Measurements from ENCODE around the gene LILRB3. TPM values are rescaled to one million over a fixed set of nuclear protein-coding genes. Genes with fewer than 3 reads are reported as not detected.
A peak's percentile ranks its signal among the peaks of the same experiment; 100 is the strongest.

The LILRB3 gene
- polyA plus RNA-seq, 1 experiment = not detected

GRCh38 chr19:54191011-54191810 lies 31.6 kb downstream of the LILRB3 start, which contains the start of gene TSEN34:
TSS of gene TSEN34 (plus strand) at chr19:54191308. CDS start at chr19:54191365, 57 bp downstream.
- DNase-seq (ENCODE audit: low read depth) = peak; percentile 31
- CTCF ChIA-PET = interaction anchor here (0.7 to 1.2 kb wide), 4 partner anchors 10 to 43 kb away, joined by 3 to 4 read pairs (median 3); no protein-coding TSS in a partner anchor
- H3K36me3 ChIP-seq (ENCODE audit: control insufficient read depth, insufficient read depth, low read length) = peaks cover 10% of the 10 kb centered on the region
- no peaks in the 10 kb centered on the region for H3K27me3 ChIP-seq (ENCODE audit: control insufficient read depth, insufficient read depth, low read length)
- TF ChIP-seq, protein P1, sequence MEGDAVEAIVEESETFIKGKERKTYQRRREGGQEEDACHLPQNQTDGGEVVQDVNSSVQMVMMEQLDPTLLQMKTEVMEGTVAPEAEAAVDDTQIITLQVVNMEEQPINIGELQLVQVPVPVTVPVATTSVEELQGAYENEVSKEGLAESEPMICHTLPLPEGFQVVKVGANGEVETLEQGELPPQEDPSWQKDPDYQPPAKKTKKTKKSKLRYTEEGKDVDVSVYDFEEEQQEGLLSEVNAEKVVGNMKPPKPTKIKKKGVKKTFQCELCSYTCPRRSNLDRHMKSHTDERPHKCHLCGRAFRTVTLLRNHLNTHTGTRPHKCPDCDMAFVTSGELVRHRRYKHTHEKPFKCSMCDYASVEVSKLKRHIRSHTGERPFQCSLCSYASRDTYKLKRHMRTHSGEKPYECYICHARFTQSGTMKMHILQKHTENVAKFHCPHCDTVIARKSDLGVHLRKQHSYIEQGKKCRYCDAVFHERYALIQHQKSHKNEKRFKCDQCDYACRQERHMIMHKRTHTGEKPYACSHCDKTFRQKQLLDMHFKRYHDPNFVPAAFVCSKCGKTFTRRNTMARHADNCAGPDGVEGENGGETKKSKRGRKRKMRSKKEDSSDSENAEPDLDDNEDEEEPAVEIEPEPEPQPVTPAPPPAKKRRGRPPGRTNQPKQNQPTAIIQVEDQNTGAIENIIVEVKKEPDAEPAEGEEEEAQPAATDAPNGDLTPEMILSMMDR (IDR thresholded peaks at IDR 0.05; ENCODE audit: insufficient read depth, low read depth, low read length) = no peak
- H3K4me3 ChIP-seq (ENCODE audit: low read depth, low read length) = peak within 1 kb of the TSS; percentile 68
- POLR2A ChIA-PET = interaction anchor here (0.6 to 1.0 kb wide), 6 partner anchors 10 to 338 kb away, joined by 3 to 4 read pairs (median 3); no protein-coding TSS in a partner anchor

DNA sequence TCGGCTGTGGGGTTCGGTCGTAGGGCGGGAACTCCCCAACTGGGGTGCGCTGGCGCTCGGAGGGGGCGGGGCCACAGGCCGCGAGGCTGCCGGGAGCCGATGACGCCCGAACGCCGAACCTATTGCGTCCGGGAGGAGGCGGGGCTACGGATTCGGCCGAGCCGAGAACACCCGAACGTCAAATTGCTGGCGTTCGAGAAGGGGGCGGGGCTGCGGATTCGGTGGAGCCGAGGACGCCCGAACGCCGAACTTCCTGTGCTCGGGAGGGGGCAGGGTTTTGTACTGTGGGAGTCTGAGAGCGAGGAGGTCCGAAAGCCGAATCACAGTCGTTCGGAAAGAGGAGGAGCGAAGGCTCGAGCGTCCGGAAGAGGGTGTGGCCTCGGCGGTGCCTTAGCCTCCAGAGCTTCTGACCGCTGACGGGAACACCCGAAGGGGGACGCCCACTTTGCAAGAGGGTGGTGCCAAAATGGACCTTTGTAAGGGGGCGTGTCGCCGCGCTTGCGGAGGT lies 32.2 kb downstream of the LILRB3 start:
- Histone ChIP-seq H3K27me3 (ENCODE audit: control insufficient read depth, insufficient read depth, low read length) (no peaks in the 10 kb centered on the region), H3K36me3 (ENCODE audit: control insufficient read depth, insufficient read depth, low read length) (peaks cover 11% of the 10 kb centered on the region), H3K4me3 (ENCODE audit: low read depth, low read length) (peak overlapping the region; percentile 68)
- TF ChIP-seq, protein P1 (IDR thresholded peaks at IDR 0.05; ENCODE audit: insufficient read depth, low read depth, low read length) = no peak
- CTCF ChIA-PET = interaction anchor here (0.7 to 1.2 kb wide), 4 partner anchors 10 to 44 kb away, joined by 3 to 4 read pairs (median 3); no protein-coding TSS in a partner anchor
- POLR2A ChIA-PET = interaction anchor here (0.6 to 1.0 kb wide), 6 partner anchors 11 to 337 kb away, joined by 3 to 4 read pairs (median 3); no protein-coding TSS in a partner anchor
- DNase-seq (ENCODE audit: low read depth) = peak; percentile 98

GRCh38 chr19:54189735-54190502 lies 32.9 kb downstream of the LILRB3 start:
- POLR2A ChIA-PET = interaction anchor here (0.6 to 1.5 kb wide), 10 partner anchors 11 to 337 kb away, joined by 3 to 7 read pairs (median 3); partner anchors contain the start of genes LENG1, LENG8 and RPS9
- DNase-seq (ENCODE audit: low read depth) = peak; percentile 99
- TF ChIP-seq, protein P1 (IDR thresholded peaks at IDR 0.05; ENCODE audit: insufficient read depth, low read depth, low read length) = no peak
- Histone ChIP-seq H3K36me3 (ENCODE audit: control insufficient read depth, insufficient read depth, low read length) (peaks cover 13% of the 10 kb centered on the region), H3K27me3 (ENCODE audit: control insufficient read depth, insufficient read depth, low read length) (no peaks in the 10 kb centered on the region), H3K4me3 (ENCODE audit: low read depth, low read length) (peak overlapping the region; percentile 79)
- CTCF ChIA-PET = interaction anchor here (1.0 to 2.0 kb wide), 4 partner anchors 16 to 21 kb away, joined by 3 to 9 read pairs (median 4); no protein-coding TSS in a partner anchor

DNA sequence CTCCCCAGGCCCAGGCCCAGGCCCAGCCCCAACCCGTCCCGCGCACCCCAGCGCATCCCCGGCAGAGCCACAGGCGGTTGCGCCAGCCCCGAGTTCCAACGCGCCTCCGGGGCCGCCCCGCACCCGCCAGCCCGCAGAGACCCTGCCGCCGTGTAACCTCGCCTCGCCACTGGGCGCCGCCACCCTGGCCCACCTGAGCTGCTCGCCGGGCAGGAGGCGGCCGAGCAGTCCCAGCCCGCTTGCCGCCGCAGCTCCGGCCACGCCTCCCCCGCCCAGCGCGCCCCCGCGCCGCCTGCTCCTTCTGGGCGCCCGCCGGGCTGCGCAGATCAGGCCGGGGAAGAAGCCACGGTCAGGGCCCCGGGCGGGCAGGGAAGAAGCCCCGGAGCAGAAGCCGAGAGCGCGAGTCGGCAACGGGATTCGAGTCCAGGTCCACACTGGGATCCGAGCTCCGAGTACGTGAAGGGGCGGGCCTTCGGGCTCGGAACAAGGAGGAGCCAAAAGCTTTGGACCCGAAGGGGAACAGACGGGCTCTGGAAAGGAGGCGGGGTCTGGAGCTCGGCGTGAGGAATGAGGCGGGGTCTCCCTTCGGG lies 33.6 kb downstream of the LILRB3 start, which contains the start of gene MBOAT7:
Gene MBOAT7, minus strand, starts transcription at position 436 of the 590 bp plus-strand sequence. CDS start 1,072 bp downstream, outside the sequence.
- ChIA-PET POLR2A (interaction anchor here (0.7 to 1.5 kb wide), 6 partner anchors 12 to 260 kb away, joined by 3 to 7 read pairs (median 4); partner anchors contain the start of genes LENG1, LENG8 and RPS9), CTCF (interaction anchor here (1.2 to 2.0 kb wide), 3 partner anchors 15 to 21 kb away, joined by 3 to 9 read pairs (median 5); no protein-coding TSS in a partner anchor)
- Histone ChIP-seq H3K4me3 (ENCODE audit: low read depth, low read length) (peak within 1 kb of the TSS; percentile 79), H3K36me3 (ENCODE audit: control insufficient read depth, insufficient read depth, low read length) (peaks cover 13% of the 10 kb centered on the region), H3K27me3 (ENCODE audit: control insufficient read depth, insufficient read depth, low read length) (no peaks in the 10 kb centered on the region)
- DNase-seq (ENCODE audit: low read depth) = no peak
- TF ChIP-seq, protein P1 (IDR thresholded peaks at IDR 0.05; ENCODE audit: insufficient read depth, low read depth, low read length) = no peak
